ENCODE measurements around the gene TET3. TPM values are rescaled to one million over a fixed set of nuclear protein-coding genes. Genes with fewer than 3 reads are reported as not detected.

Gene TET3
- total and polyA plus RNA-seq, 2 experiments from 2014 or later = 3.6 to 19.9 TPM

DNA sequence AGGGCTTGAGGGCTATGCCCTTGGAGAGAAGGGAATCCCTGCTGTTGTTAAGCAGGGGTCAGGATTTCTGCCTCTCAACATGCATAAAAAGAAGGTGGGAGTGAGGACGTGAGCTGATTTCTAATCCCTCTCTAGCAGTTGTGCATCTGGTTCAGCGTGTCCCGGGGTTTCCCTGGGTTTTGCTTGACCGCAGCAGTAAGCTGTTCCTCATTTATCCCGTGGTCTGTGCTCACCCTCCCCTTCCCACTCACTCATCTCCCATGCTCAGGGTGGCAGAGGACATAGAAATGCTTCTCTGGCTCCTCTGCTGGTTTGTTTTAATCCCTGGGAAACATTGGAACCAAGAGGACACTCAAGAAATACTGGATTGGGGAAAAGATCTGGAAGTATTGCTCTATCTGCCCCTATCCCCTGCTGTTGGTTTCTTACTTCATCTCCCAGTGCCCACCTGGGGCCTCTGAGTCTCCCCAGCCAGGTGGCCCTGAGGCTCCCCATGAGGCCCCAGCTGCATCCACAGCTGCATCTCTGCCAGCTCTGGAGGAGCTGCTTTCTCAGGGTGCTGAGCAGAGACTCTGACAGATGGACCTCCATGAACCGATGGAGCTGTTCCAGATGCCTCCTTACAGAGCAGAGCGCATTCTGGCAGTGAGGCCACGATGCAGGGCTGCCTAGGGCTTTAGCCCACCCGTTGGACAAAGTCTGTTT is 36.1 kb downstream of the TET3 start:
- Histone ChIP-seq H3K27ac (ENCODE audit: low read depth) (no peak overlapping the region), H3K27me3 (ENCODE audit: insufficient read depth) (no peaks in the 10 kb centered on the region), H3K9me2 (ENCODE audit: insufficient read depth) (no peaks in the 10 kb centered on the region), H3F3A (replicated peaks; ENCODE audit: low read depth) (0 out of 2 replicates have a peak, but pooled peaks cover 5% of the 10 kb centered on the region), H3K36me3 (ENCODE audit: insufficient read depth) (no peaks in the 10 kb centered on the region), H3K4me1 (ENCODE audit: insufficient read depth) (peaks cover 25% of the 10 kb centered on the region), H3K79me2 (replicated peaks; ENCODE audit: insufficient read depth) (peaks cover 88% of the 10 kb centered on the region), H3K4me2 (no peak overlapping the region), H4K20me1 (replicated peaks; ENCODE audit: insufficient read depth) (peaks cover 13% of the 10 kb centered on the region; the same call in 1 of the 2 replicates), H3K4me3 (no peak overlapping the region), H2AFZ (no peak overlapping the region)
- Mint-ChIP-seq H3K27me3 (ENCODE audit: insufficient read depth, low read depth, poor library complexity) (peaks cover 1% of the 10 kb centered on the region), H3K4me1 (peaks cover 38% of the 10 kb centered on the region), H3K9me3 (no peaks in the 10 kb centered on the region), H3K36me3 (ENCODE audit: low read depth) (no peaks in the 10 kb centered on the region), H3K27ac (no peak overlapping the region), H3K4me3 (no peak overlapping the region)
- DNase-seq (ENCODE audit: low spot score) (no peak), ATAC-seq (peak; percentile 18; the same call in 2 of the 3 replicates)
- TF ChIP-seq EZH2 (IDR thresholded peaks at IDR 0.05; ENCODE audit: low read depth, unreplicated experiment) = no peak
- no peak for TF ChIP-seq JUNB (IDR thresholded peaks at IDR 0.05; ENCODE audit: unreplicated experiment)
- TF ChIP-seq, protein P1, sequence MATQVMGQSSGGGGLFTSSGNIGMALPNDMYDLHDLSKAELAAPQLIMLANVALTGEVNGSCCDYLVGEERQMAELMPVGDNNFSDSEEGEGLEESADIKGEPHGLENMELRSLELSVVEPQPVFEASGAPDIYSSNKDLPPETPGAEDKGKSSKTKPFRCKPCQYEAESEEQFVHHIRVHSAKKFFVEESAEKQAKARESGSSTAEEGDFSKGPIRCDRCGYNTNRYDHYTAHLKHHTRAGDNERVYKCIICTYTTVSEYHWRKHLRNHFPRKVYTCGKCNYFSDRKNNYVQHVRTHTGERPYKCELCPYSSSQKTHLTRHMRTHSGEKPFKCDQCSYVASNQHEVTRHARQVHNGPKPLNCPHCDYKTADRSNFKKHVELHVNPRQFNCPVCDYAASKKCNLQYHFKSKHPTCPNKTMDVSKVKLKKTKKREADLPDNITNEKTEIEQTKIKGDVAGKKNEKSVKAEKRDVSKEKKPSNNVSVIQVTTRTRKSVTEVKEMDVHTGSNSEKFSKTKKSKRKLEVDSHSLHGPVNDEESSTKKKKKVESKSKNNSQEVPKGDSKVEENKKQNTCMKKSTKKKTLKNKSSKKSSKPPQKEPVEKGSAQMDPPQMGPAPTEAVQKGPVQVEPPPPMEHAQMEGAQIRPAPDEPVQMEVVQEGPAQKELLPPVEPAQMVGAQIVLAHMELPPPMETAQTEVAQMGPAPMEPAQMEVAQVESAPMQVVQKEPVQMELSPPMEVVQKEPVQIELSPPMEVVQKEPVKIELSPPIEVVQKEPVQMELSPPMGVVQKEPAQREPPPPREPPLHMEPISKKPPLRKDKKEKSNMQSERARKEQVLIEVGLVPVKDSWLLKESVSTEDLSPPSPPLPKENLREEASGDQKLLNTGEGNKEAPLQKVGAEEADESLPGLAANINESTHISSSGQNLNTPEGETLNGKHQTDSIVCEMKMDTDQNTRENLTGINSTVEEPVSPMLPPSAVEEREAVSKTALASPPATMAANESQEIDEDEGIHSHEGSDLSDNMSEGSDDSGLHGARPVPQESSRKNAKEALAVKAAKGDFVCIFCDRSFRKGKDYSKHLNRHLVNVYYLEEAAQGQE (IDR thresholded peaks at IDR 0.05; ENCODE audit: unreplicated experiment) = no peak
- TF ChIP-seq, protein P2, sequence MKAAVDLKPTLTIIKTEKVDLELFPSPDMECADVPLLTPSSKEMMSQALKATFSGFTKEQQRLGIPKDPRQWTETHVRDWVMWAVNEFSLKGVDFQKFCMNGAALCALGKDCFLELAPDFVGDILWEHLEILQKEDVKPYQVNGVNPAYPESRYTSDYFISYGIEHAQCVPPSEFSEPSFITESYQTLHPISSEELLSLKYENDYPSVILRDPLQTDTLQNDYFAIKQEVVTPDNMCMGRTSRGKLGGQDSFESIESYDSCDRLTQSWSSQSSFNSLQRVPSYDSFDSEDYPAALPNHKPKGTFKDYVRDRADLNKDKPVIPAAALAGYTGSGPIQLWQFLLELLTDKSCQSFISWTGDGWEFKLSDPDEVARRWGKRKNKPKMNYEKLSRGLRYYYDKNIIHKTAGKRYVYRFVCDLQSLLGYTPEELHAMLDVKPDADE (IDR thresholded peaks at IDR 0.05) = no peak
- TF ChIP-seq NANOG (IDR thresholded peaks at IDR 0.05; ENCODE audit: borderline replicate concordance) = no peak
- TF ChIP-seq ZNF114 (CRISPR knock-in tag; IDR thresholded peaks at IDR 0.05) = no peak

DNA sequence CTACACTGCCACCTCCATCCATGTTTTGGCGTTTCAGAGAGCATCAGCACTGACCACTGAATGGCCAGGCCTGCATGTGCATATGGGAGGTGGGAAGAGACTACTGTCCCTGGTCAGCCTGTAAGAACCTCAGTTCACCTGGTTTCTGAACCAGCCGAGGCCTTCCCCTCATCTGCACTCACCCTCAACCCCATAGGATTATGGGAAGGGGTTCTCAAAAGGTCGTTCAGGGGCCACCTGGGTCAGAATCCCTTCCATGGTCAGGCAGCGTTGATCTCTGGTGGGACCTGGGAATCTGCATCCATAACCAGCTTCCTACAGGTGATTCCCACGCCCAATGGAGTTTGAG is 36.7 kb downstream of the TET3 start:
- H3K36me3 Mint-ChIP-seq (ENCODE audit: low read depth) = no peaks in the 10 kb centered on the region
- Histone ChIP-seq H3K27ac (ENCODE audit: low read depth) (no peak overlapping the region), H3K79me2 (replicated peaks; ENCODE audit: insufficient read depth) (peaks cover 83% of the 10 kb centered on the region), H3K4me3 (no peak overlapping the region), H3K4me1 (ENCODE audit: insufficient read depth) (peaks cover 27% of the 10 kb centered on the region), H4K20me1 (replicated peaks; ENCODE audit: insufficient read depth) (peaks cover 10% of the 10 kb centered on the region; the same call in 1 of the 2 replicates), H3F3A (replicated peaks; ENCODE audit: low read depth) (0 out of 2 replicates have a peak, but pooled peaks cover 5% of the 10 kb centered on the region), H3K4me2 (no peak overlapping the region), H3K27me3 (ENCODE audit: insufficient read depth) (no peaks in the 10 kb centered on the region), H3K36me3 (ENCODE audit: insufficient read depth) (no peaks in the 10 kb centered on the region), H2AFZ (no peak overlapping the region), H3K9me2 (ENCODE audit: insufficient read depth) (no peaks in the 10 kb centered on the region)
- H3K4me3 Mint-ChIP-seq = no peak overlapping the region
- H3K27ac Mint-ChIP-seq = no peak overlapping the region
- peaks cover 40% of the 10 kb centered on the region for H3K4me1 Mint-ChIP-seq
- ATAC-seq (no peak), DNase-seq (ENCODE audit: low spot score) (no peak)
- no peaks in the 10 kb centered on the region for H3K9me3 Mint-ChIP-seq
- peaks cover 1% of the 10 kb centered on the region for H3K27me3 Mint-ChIP-seq (ENCODE audit: insufficient read depth, low read depth, poor library complexity)
- no peak for TF ChIP-seq CREB1 (CRISPR knock-in tag; IDR thresholded peaks at IDR 0.05; ENCODE audit: low read depth)
- TF ChIP-seq JUNB (IDR thresholded peaks at IDR 0.05; ENCODE audit: unreplicated experiment) = no peak
- TF ChIP-seq, protein P2 (IDR thresholded peaks at IDR 0.05) = no peak
- TF ChIP-seq, protein P1 (IDR thresholded peaks at IDR 0.05; ENCODE audit: unreplicated experiment) = no peak
